SK-N-SH treated with all-trans-retinoic acid at 6 μM for 48 hours (cell line): Measurements from ENCODE around the gene TBCE.

Experiments
- ATAC-seq: fragments of 200-7000 bp; cut with Tn5 transposase; 3 replicates; pipeline ENCODE4 v1.9.1; 2020; ENCODE audit warnings: mild to moderate bottlenecking, moderate library complexity
- BACH2 ChIP-seq: fragments of 250-450 bp; sonication (Bioruptor Pico); IDR thresholded peaks from 2 replicates; pipeline ENCODE4 v1.9.0; 2021; ENCODE audit warnings: mild to moderate bottlenecking, borderline replicate concordance
- CSDC2 ChIP-seq: fragments of 250-450 bp; sonication (Bioruptor Pico); IDR thresholded peaks from 2 replicates; pipeline ENCODE4 v1.5.0; 2020; ENCODE audit warnings: mild to moderate bottlenecking, moderate library complexity
- CSRNP3 ChIP-seq: fragments of 250-450 bp; sonication (Bioruptor Pico); IDR thresholded peaks from 2 replicates; pipeline ENCODE4 v1.5.1; 2021; ENCODE audit warnings: mild to moderate bottlenecking, moderate library complexity
- ESRRG ChIP-seq: fragments of 250-450 bp; sonication (Bioruptor Pico); IDR thresholded peaks from 2 replicates; pipeline ENCODE4 v1.6.1; 2021; ENCODE audit warnings: mild to moderate bottlenecking
- GLIS3 ChIP-seq: fragments of 250-450 bp; sonication (Bioruptor Pico); IDR thresholded peaks from 2 replicates; pipeline ENCODE4 v1.5.0; 2020; ENCODE audit warnings: mild to moderate bottlenecking, moderate library complexity
- ISL1 ChIP-seq: fragments of 250-450 bp; sonication (Bioruptor Pico); IDR thresholded peaks from 2 replicates; pipeline ENCODE4 v2.1.2; 2022; ENCODE audit warnings: mild to moderate bottlenecking, moderate library complexity
- OSR1 ChIP-seq: fragments of 250-450 bp; sonication (Bioruptor Pico); IDR thresholded peaks from 2 replicates; pipeline ENCODE4 v1.8.0; 2022; ENCODE audit warnings: moderate library complexity, mild to moderate bottlenecking, inconsistent platforms
- POU6F1 ChIP-seq: fragments of 250-450 bp; sonication (Bioruptor Pico); IDR thresholded peaks from 2 replicates; pipeline ENCODE4 v1.8.0; 2021; ENCODE audit warnings: low read depth, mild to moderate bottlenecking, moderate library complexity, borderline replicate concordance
- PPARA ChIP-seq: fragments of 250-450 bp; sonication (Bioruptor Pico); IDR thresholded peaks from 2 replicates; pipeline ENCODE4 v1.5.0; 2020; ENCODE audit warnings: mild to moderate bottlenecking, borderline replicate concordance
- SNAI2 ChIP-seq: fragments of 250-450 bp; sonication (Bioruptor Pico); IDR thresholded peaks from 2 replicates; pipeline ENCODE4 v1.5.0; 2020; ENCODE audit warnings: mild to moderate bottlenecking, moderate library complexity
- TCF4 ChIP-seq: fragments of 250-450 bp; sonication (Bioruptor Pico); IDR thresholded peaks from 2 replicates; pipeline ENCODE4 v1.8.0; 2021; ENCODE audit warnings: mild to moderate bottlenecking, moderate library complexity, borderline replicate concordance
- TOX ChIP-seq: fragments of 250-450 bp; sonication (Bioruptor Pico); IDR thresholded peaks from 2 replicates; pipeline ENCODE4 v1.8.0; 2021; ENCODE audit warnings: mild to moderate bottlenecking, moderate library complexity, borderline replicate concordance
- TSHZ2 ChIP-seq: fragments of 250-450 bp; sonication (Bioruptor Pico); IDR thresholded peaks from 2 replicates; pipeline ENCODE4 v1.5.0; 2020; ENCODE audit warnings: mild to moderate bottlenecking, moderate library complexity
- ZFP3 ChIP-seq: fragments of 250-450 bp; sonication (Bioruptor Pico); IDR thresholded peaks from 2 replicates; pipeline ENCODE4 v1.5.0; 2020; ENCODE audit warnings: mild to moderate bottlenecking, moderate library complexity
- ZFP30 ChIP-seq: fragments of 450-650 bp; formaldehyde crosslinking; IDR thresholded peaks from 2 replicates; pipeline ENCODE4 v1.5.0; 2022; ENCODE audit warnings: mild to moderate bottlenecking, moderate library complexity
- ZNF565 ChIP-seq: fragments of 450-650 bp; formaldehyde crosslinking; conservative IDR thresholded peaks from 2 replicates; pipeline ENCODE4 v1.5.0; 2020; ENCODE audit warnings: low read depth, mild to moderate bottlenecking, moderate library complexity
- ZNF70 ChIP-seq: fragments of 450-650 bp; formaldehyde crosslinking; IDR thresholded peaks from 2 replicates; pipeline ENCODE4 v1.5.0; 2020; ENCODE audit warnings: mild to moderate bottlenecking, moderate library complexity
- ZNF8 ChIP-seq: fragments of 450-650 bp; formaldehyde crosslinking; IDR thresholded peaks from 2 replicates; pipeline ENCODE4 v1.5.0; 2020; ENCODE audit warnings: mild to moderate bottlenecking, moderate library complexity
- TF ChIP-seq, protein P1 (sequence below): fragments of 250-450 bp; sonication (Bioruptor Pico); IDR thresholded peaks from 2 replicates; pipeline ENCODE4 v1.5.1; 2020; ENCODE audit warnings: low read depth, mild to moderate bottlenecking, moderate library complexity
- TF ChIP-seq, protein P2 (sequence below): fragments of 250-450 bp; sonication (Bioruptor Pico); IDR thresholded peaks from 2 replicates; pipeline ENCODE4 v1.8.0; 2020; ENCODE audit warnings: mild to moderate bottlenecking, moderate library complexity, borderline replicate concordance

TBCE gene

DNA sequence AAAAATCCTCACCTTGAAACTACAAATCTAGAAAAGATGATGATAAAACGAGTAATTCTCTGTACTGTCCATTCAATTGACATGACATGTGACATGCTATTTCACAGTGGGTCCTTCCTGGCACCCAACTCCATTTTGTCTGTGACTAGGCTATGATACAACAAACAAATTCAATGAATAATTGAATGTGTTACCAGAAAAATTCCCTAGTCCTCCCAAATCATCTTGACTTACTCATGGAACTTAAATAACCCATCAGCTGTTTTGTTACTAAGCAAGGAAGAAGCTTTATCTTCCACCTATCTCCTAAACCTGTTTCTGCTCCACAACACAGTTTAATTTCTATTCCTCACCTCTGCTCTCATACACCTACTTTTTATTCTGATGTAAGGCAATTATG, 106.6 kb downstream of the TBCE start:
- ATAC-seq, result no peak
- no peak for TF ChIP-seq PPARA (CRISPR knock-in tag)
- no peak for TF ChIP-seq SNAI2 (CRISPR knock-in tag)
- TF ChIP-seq, protein P1, sequence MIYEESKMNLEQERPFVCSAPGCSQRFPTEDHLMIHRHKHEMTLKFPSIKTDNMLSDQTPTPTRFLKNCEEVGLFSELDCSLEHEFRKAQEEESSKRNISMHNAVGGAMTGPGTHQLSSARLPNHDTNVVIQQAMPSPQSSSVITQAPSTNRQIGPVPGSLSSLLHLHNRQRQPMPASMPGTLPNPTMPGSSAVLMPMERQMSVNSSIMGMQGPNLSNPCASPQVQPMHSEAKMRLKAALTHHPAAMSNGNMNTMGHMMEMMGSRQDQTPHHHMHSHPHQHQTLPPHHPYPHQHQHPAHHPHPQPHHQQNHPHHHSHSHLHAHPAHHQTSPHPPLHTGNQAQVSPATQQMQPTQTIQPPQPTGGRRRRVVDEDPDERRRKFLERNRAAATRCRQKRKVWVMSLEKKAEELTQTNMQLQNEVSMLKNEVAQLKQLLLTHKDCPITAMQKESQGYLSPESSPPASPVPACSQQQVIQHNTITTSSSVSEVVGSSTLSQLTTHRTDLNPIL (CRISPR knock-in tag), result no peak
- no peak for TF ChIP-seq ZFP30 (CRISPR knock-in tag)
- TF ChIP-seq ZFP3 (CRISPR knock-in tag), result no peak
- no peak for TF ChIP-seq OSR1
- no peak for TF ChIP-seq TOX (CRISPR knock-in tag)
- TF ChIP-seq, protein P2, sequence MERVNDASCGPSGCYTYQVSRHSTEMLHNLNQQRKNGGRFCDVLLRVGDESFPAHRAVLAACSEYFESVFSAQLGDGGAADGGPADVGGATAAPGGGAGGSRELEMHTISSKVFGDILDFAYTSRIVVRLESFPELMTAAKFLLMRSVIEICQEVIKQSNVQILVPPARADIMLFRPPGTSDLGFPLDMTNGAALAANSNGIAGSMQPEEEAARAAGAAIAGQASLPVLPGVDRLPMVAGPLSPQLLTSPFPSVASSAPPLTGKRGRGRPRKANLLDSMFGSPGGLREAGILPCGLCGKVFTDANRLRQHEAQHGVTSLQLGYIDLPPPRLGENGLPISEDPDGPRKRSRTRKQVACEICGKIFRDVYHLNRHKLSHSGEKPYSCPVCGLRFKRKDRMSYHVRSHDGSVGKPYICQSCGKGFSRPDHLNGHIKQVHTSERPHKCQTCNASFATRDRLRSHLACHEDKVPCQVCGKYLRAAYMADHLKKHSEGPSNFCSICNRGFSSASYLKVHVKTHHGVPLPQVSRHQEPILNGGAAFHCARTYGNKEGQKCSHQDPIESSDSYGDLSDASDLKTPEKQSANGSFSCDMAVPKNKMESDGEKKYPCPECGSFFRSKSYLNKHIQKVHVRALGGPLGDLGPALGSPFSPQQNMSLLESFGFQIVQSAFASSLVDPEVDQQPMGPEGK, result no peak
- no peak for TF ChIP-seq ZNF70 (CRISPR knock-in tag)
- TF ChIP-seq ESRRG (CRISPR knock-in tag), result no peak
- TF ChIP-seq BACH2 (CRISPR knock-in tag), result no peak
- TF ChIP-seq TSHZ2 (CRISPR knock-in tag), result no peak
- no peak for TF ChIP-seq CSRNP3 (CRISPR knock-in tag)
- TF ChIP-seq POU6F1 (CRISPR knock-in tag), result no peak
- no peak for TF ChIP-seq ZNF565
- TF ChIP-seq ZNF8 (CRISPR knock-in tag), result no peak
- no peak for TF ChIP-seq ISL1 (CRISPR knock-in tag)
- TF ChIP-seq GLIS3 (CRISPR knock-in tag), result no peak

GRCh38 chr1:235483090-235483489, 115.9 kb downstream of the TBCE start:
- ATAC-seq, result no peak
- TF ChIP-seq ZNF70 (CRISPR knock-in tag) (no peak), ZFP3 (CRISPR knock-in tag) (no peak), ESRRG (CRISPR knock-in tag) (no peak), TOX (CRISPR knock-in tag) (no peak), OSR1 (no peak), ZFP30 (CRISPR knock-in tag) (no peak), CSRNP3 (CRISPR knock-in tag) (no peak), ISL1 (CRISPR knock-in tag) (no peak), BACH2 (CRISPR knock-in tag) (no peak), POU6F1 (CRISPR knock-in tag) (no peak), TSHZ2 (CRISPR knock-in tag) (no peak), CSDC2 (CRISPR knock-in tag) (no peak), GLIS3 (CRISPR knock-in tag) (no peak), ZNF8 (CRISPR knock-in tag) (no peak), TCF4 (CRISPR knock-in tag) (no peak)
- TF ChIP-seq, protein P1 (CRISPR knock-in tag), result no peak
